Pancreas (tissue), 10 donors: ENCODE data around the gene CSMD2. TPM values are rescaled to one million over a fixed set of nuclear protein-coding genes. Genes with fewer than 3 reads are reported as not detected.

Experiments
- ATAC-seq, 4 donors: fragments of 200-7000 bp; cut with Tn5 transposase; one replicate each; pipeline versions ENCODE4 v1.8.0 to v1.9.1; 2020; ENCODE audit warnings: mild to moderate bottlenecking in 4 of 4, moderate library complexity in 4 of 4
- DNase-seq, 6 donors: peaks; one replicate each; pipeline ENCODE4 v3.0.0-alpha.2; 2020
- FAIRE-seq: peaks from 2 replicates; lab custom pipeline; 2012; peaks lifted over from hg19 to GRCh38; lab: Jason Lieb, UNC
- H3K27ac ChIP-seq, 4 donors: fragments of 200-600 bp; sonication (generic); 1 replicate in 3 of 4; 2 replicates in 1 of 4; pipeline versions ENCODE4 v1.5.0 to v1.8.0; 2020
- H3K27me3 ChIP-seq, 4 donors: fragments of 200-600 bp; one replicate each; pipeline ENCODE4 v1.8.0; 2021
- H3K36me3 ChIP-seq, 3 donors: fragments of 200-600 bp; sonication (generic) in 1 of 3; one replicate each; pipeline versions ENCODE4 v1.5.0 to v1.8.0; 2020 to 2021
- H3K4me1 ChIP-seq, 3 donors: fragments of 200-600 bp; one replicate each; pipeline ENCODE4 v1.8.0; 2021
- H3K4me3 ChIP-seq, 4 donors: fragments of 200-600 bp; sonication (generic) in 2 of 4; one replicate each; pipeline versions ENCODE4 v1.5.0 to v1.8.0; 2020 to 2021
- H3K9me3 ChIP-seq, 4 donors: fragments of 200-600 bp; one replicate each; pipeline ENCODE4 v1.8.0; 2021
- WGBS, 2 donors: extraction: QIAGEN DNeasy Blood & Tissue Kit; methylation state at CpG; one replicate each; pipeline ENCODE4 v1.1.7; 2013; 5-methylcytosine and 5-hydroxymethylcytosine counted together
- intact Hi-C, 3 donors: fragments of 100-400 bp; cut with DNase I; formaldehyde crosslinking; loops; one replicate each; pipeline versions ENCODE4 v1.11.1 to v1.14.2; 2022
- polyA plus RNA-seq, 2 donors: library from polyadenylated mRNA; stranded (reverse); fragments of 200-250 nt; gene quantifications; one replicate each; pipeline ENCODE4 v1.2.3, GENCODE V29; 2013
- total RNA-seq, 6 donors: library from RNA; stranded (reverse); fragmentation: NEBNext Ultra II Directional in 4 of 6; extraction: Animal tissue kit (Norgen Biotek cat#: 25700) in 4 of 6; gene quantifications; one replicate each; pipeline versions ENCODE4 v1.2.1 to v1.2.4, GENCODE V29; 2021 to 2023
- TF ChIP-seq, protein P1 (sequence below), 4 donors: fragments of 200-600 bp; sonication (generic) in 3 of 4; IDR thresholded peaks; one replicate each; pipeline versions ENCODE4 v1.5.0 to v1.8.0; 2021; ENCODE audit warnings: antibody characterized with exemption in 4 of 4
- donor health status: healthy with polysubstance abuse.
- donor health status: DM: no; HTN: no; CAD: no; lungs with moderate emphysema.
- donor health status: DM: no; HTN: no; CAD: no.
- donor health status: control.
- donor health status: control.
- donor health status: Bipolar disorder and iron deficiency.
- donor health status: DM: yes; HTN: yes; CAD: no.
- donor health status: DM: no; HTN: no; CAD: no.
- donor health status: DM: no; HTN: no; CAD: no.
- donor health status: DM: yes; HTN: yes; CAD: no.

CSMD2 gene
- total and polyA plus RNA-seq, 8 donors = 0.04 to 2.0 (median 0.36) TPM

DNA sequence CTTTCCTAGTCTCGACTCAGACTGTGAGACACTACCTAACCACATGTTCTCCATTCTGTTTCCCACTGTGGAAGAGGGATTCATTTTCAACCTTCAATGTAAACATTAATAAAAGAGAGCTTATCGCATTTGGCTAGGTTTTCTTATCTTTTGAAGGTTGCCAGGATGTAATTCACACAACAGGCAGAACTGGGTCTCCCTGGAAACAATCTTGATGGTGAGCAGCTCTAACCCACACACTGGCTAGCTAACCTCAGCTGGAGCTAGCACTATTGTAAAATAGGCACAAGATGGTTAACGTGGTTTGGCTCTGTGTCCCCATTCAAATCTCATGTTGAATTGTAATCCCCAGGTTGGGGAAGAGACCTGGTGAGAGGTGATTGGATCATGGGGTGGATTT, 617.5 kb downstream of the CSMD2 start:
- Histone ChIP-seq H3K4me1 (no peaks in the 10 kb centered on the region), H3K4me3 (no peak overlapping the region), H3K27ac (no peak overlapping the region), H3K27me3 (no peaks in the 10 kb centered on the region), H3K36me3 (no peaks in the 10 kb centered on the region), H3K9me3 (no peaks in the 10 kb centered on the region)
- FAIRE-seq (no peak), ATAC-seq (no peak), DNase-seq (no peak)
- TF ChIP-seq, protein P1, sequence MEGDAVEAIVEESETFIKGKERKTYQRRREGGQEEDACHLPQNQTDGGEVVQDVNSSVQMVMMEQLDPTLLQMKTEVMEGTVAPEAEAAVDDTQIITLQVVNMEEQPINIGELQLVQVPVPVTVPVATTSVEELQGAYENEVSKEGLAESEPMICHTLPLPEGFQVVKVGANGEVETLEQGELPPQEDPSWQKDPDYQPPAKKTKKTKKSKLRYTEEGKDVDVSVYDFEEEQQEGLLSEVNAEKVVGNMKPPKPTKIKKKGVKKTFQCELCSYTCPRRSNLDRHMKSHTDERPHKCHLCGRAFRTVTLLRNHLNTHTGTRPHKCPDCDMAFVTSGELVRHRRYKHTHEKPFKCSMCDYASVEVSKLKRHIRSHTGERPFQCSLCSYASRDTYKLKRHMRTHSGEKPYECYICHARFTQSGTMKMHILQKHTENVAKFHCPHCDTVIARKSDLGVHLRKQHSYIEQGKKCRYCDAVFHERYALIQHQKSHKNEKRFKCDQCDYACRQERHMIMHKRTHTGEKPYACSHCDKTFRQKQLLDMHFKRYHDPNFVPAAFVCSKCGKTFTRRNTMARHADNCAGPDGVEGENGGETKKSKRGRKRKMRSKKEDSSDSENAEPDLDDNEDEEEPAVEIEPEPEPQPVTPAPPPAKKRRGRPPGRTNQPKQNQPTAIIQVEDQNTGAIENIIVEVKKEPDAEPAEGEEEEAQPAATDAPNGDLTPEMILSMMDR (IDR thresholded peaks at IDR 0.05) = no peak
- intact Hi-C loops = no loop called here
- 44 to 47% methylated on average over 3 of the region's 3 CpGs for WGBS, 2 donors

DNA sequence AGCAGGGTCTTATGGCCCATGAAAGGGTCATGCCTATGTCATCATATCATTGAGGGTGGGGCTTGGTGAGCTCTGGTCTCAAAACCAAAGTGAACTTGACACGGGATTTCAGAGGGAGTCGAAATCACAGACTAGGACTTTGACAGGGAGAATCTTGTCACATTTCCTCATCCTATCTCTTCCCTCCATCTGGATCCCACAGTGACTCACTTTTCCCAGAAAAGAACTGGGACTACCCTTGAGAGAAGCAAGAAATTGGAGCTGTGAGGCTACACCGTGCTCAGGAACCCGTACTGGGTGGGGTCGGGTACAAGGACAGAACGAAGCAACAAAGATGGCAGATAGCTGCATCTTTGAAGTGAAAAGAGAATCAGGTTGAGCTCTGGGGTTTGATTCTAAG, 623.1 kb downstream of the CSMD2 start:
- H3K4me1 ChIP-seq = no peaks in the 10 kb centered on the region
- FAIRE-seq (no peak), ATAC-seq (no peak), DNase-seq (no peak)
- intact Hi-C loops = no loop called here
- no peak overlapping the region for H3K4me3 ChIP-seq
- H3K27me3 ChIP-seq = no peaks in the 10 kb centered on the region
- no peak overlapping the region for H3K27ac ChIP-seq
- TF ChIP-seq, protein P1 (IDR thresholded peaks at IDR 0.05) = no peak
- H3K9me3 ChIP-seq = no peaks in the 10 kb centered on the region
- WGBS, 2 donors = 89 to 92% methylated on average over 6 of the region's 6 CpGs
- H3K36me3 ChIP-seq = no peaks in the 10 kb centered on the region

DNA sequence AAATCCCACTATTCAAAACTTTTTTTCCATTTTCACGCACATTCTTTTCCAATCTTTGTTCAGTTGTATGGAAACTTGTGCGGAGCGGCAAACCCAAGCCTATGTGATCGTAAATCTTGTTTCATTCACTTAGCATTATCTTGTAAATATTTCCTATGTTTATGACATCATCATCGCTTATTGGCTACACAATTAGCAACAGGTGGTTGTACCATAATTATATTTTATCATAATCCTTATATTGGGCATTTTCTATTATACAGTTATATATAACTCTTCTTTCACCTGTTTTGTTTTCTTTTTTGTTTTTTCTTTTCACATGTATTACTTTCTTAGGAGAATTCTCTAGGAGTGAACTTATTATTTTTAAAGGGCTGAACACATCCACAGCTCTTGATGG, 627.1 kb downstream of the CSMD2 start:
- Histone ChIP-seq H3K4me1 (no peaks in the 10 kb centered on the region), H3K27ac (no peak overlapping the region), H3K36me3 (no peaks in the 10 kb centered on the region), H3K9me3 (no peaks in the 10 kb centered on the region), H3K27me3 (no peaks in the 10 kb centered on the region), H3K4me3 (no peak overlapping the region)
- no peak for ATAC-seq
- intact Hi-C loops = no loop called here
- TF ChIP-seq, protein P1 (IDR thresholded peaks at IDR 0.05) = no peak
- DNase-seq = no peak
- 95 to 96% methylated on average over 5 of the region's 5 CpGs for WGBS, 2 donors
- no peak for FAIRE-seq

DNA sequence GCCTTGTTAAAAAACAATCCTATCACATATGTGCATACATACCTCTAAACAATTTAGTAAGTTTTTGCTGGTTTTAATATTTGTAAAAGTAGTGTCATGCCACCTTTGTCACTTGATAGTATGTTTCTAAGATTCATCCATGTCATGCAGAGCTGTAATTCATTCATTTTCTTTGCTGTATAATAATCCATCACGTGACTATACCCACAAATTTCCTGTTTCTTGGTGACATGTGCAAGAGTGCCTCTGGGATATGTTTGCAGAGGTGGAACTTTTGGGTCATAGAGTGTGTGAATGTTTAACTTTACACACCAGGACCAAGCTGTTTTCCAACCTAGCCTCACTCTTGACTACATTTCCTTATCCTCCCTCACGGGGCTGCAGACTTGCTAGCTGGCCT, 629.7 kb downstream of the CSMD2 start:
- Histone ChIP-seq H3K9me3 (no peaks in the 10 kb centered on the region), H3K4me3 (no peak overlapping the region), H3K27me3 (no peaks in the 10 kb centered on the region), H3K27ac (no peak overlapping the region), H3K4me1 (no peaks in the 10 kb centered on the region), H3K36me3 (no peaks in the 10 kb centered on the region)
- 71 to 84% methylated on average over 2 of the region's 2 CpGs for WGBS, 2 donors
- intact Hi-C loops = no loop called here
- TF ChIP-seq, protein P1 (IDR thresholded peaks at IDR 0.05) = no peak
- ATAC-seq (no peak), DNase-seq (no peak), FAIRE-seq (no peak)

DNA sequence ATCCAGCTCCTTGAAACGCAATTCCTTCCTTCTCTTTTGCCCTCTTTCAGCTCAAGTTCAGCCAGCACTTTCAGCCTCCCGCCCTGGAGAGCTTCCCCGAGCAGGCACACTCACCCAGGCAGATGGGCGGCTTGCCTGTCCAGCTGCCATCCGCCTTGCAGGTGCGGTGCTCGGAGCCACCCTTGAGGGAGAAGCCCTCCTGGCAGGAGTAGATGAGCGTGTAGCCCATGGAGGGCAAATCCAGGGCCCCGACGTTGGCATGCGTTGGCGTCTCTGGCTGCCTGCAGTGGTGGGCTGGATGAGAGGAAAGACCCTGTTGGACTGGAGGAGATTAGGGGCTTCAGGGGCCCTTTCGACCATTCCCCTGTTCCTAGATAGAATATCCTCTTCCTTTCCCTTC, 632.1 kb downstream of the CSMD2 start:
- Histone ChIP-seq H3K9me3 (no peaks in the 10 kb centered on the region), H3K27ac (no peak overlapping the region), H3K4me1 (no peaks in the 10 kb centered on the region), H3K36me3 (no peaks in the 10 kb centered on the region), H3K4me3 (no peak overlapping the region), H3K27me3 (no peaks in the 10 kb centered on the region)
- intact Hi-C loops = no loop called here
- ATAC-seq (no peak), DNase-seq (no peak), FAIRE-seq (no peak)
- TF ChIP-seq, protein P1 (IDR thresholded peaks at IDR 0.05) = no peak
- 86 to 91% methylated on average over 13 of the region's 13 CpGs for WGBS, 2 donors
